Activated CD4-positive, alpha-beta T cell treated with anti-CD3 and anti-CD28 coated beads, Interleukin-2, amount 50 U/mL, for 16 hours (primary cell): ENCODE results near the gene MYBPC3.

Experiments used
- DNase-seq: peaks from one replicate; pipeline ENCODE4 v3.0.0-alpha.2; 2020

MYBPC3 gene

DNA sequence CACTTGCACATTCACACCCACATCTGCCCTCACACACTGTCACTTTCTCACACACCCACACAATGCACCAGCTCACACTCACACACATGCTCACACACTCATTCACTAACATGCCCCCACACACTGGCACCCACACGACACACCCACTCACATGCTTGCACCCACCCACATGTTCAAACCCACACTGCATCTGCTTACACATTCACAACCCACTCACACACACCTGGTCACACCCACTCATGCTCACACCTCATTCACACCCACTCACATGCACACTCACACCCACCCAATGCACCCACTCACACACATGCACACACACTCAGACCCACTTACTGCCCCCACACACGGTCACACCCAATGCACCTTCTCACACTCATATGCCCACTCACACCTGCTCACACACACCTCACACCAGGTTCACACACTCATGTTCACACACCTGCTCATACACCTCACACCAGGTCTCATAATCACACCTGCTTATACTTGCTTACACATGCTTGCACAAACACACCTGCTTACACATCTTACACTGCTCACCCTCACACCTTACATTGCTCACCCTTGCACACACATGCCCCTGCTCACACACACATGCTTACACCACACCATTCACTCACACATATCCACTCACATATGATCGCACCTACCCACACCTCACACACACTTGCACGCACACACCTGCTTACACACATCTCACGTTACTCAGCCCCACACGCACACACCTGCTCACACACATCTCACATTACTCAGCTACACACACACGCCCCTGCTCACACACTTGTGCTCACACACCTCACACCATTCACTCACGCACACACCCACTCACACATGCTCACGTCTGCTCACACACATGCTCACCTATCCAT, 3.9 kb upstream of the MYBPC3 start:
- no peak for DNase-seq

DNA sequence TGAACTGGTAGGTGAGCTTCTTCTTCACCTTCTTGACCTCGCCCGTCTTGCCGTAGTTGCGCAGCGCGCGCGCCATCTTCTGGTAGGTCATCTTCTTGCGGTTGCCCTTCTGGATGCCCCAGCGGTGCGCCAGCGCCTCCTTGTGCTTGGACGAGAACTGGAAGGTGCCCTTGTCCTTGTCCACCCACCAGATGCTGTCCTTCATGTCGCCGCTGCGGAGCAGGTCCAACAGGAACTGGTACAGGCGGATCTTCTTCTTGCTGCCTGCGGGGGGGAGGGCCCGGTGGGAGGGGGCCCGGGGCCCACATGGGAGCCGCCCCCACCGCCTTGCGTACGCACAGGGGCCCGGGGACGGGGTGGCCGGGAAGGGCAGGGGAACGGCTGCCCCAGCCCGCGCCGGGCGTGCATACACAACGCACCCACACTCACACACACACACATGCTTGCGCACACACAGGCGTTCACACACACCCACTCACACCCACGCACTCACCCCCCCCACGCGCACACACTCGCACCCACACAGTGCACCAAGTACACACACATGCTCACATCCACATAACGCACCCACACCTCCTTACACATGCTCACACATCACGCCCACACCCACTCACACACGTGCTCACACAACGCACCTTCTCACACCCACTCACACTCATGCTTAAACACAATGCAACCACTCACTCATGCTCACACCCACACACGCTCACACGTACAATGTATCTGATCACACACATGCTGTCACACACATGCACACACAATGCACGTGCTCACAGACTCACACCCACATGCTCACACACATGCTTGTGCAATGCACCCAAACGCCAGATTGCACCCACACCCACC, 3.0 kb upstream of the MYBPC3 start:
- peak; percentile 28 for DNase-seq

GRCh38 chr11:47354913-47355282, 2.4 kb upstream of the MYBPC3 start:
- no peak for DNase-seq

- DNase-seq: no peak
These were observed 1.7 kb upstream of the MYBPC3 start for GRCh38 chr11:47353978-47354774.

DNA sequence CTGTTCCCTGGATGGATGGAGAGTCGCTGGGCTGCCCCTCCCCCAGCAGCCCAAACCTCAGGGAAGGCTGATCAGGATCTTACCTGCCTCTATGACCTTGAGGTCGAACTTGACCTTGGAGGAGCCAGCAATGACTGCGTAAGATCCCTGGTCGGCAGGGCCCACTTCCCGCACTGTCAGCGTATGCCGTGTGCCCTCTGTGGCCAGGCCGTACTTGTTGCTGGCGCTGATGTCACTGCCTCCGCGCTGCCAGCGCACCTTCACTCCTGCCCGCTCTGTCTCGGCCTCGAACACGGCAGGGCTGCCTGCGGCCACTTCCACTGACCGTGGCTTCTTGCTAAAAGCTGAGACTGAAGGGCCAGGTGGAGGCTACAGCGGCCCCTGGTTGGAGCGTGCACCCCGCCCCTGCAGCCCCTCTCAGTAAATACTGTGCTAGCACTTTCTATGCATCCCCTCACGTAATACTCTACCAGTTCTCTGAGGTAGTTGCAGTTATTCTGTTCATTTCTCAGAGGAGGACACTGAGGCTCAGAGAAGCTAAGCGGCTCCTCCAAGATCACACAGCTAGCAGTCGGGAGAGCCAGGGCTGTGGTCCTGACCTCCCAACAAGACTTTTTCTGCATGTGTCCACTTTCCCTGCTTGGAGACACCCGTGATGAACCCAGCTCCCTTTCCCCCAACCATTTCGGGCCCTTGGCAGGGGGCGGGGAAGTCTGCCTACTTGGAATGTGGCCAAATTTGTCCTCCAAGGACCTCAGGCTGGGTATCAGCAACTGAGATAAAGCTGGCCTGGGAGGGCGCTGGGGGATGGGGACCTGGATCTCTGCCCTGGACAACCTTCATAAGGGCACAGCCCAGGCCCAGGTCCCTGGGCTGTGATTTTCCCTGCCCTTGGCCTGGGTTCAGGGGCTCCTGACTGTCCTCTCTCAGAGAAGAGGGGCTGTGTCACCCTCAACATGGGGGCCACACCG, 1.1 kb downstream of the MYBPC3 start:
- no peak for DNase-seq

- DNase-seq: no peak
These were observed 2.2 kb downstream of the MYBPC3 start for GRCh38 chr11:47350315-47350714.

- DNase-seq: no peak
These were observed 2.9 kb downstream of the MYBPC3 start for GRCh38 chr11:47349521-47350095.

GRCh38 chr11:47348859-47349258, 3.6 kb downstream of the MYBPC3 start:
- no peak for DNase-seq

DNA sequence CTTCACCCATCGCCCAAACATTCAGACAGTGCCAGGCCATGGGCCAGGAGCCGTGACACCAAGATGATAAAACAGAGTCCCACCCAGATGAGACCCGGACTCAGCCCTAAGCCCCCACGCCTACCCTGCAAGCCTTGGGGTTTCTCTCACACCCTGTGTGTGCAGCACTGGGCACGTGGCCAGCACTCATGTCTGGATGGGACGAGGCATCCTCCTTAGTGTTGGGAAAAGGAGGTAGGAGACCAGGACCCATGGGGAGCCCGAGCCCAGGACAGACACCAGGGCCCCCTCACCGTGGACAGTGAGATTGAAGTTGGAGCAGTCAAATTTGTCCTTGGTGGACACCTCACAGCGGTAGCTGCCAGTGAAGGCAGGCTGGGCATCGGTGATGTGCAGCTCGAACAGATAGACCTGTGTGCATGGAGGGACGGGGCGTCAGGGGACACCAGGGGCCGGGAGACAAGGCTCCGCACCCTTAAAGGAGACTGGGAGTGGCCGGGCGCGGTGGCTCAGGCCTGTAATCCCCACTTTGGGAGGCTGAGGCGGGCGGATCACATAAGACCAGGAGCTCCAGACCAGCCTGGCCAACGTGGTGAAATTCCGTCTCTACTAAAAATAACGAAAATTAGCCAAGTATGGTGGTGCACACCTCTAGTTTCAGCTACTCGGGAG, 4.2 kb downstream of the MYBPC3 start:
- no peak for DNase-seq

DNA sequence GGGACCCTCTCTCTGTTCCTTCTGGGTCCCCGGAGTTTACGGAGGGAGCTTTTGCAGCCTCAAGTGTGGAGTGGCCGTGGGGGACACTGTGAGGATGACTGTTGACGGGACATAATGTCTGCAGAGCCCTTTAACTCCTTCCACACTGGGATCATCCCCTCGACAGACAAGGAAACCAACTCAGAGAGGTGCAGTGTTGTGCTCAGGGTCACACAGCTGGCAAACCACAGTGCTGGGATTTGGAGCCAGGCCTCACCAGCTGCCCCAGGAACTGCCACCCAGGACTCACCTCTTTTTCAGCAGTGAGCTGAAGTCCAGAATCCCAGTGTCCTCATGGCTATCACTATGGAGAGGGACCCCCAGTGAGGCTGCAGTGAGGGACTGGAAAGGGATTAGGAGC, 5.4 kb downstream of the MYBPC3 start:
- DNase-seq: no peak

DNA sequence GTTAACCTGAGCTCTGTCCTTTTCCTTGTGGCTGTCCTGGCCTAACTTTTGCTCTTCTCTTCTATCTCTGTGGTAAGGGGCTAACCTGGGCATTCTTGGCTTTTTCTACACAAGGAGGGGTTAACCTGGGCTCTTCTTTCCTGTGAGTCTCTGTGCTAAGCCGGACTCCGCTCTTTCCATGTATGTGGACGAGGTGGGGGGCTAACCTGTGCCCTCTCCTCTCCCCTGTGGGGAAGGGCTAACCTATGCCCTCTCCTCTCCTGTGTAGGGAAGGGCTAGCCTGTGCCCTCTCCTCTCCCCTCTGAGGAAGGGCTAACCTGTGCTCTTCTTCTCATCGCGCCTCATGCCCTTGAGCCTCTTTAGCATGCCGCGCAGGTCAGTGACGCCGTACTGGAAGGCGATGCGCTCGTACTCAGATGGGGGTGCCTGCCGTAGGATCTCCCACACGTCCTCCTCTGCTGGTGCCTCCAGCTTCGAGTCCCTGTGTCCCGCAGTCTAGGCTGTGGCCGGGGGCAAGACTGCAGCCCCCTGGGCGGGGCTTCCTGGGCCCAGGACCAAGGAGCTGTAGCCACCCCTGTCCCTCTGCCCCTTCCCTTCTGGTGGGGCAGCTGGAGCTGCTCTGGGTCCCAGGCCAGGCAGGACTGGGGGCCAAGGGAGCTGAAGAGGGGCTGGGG, 6.5 kb downstream of the MYBPC3 start:
- no peak for DNase-seq

GRCh38 chr11:47342854-47343253, 9.6 kb downstream of the MYBPC3 start:
- DNase-seq: no peak

DNA sequence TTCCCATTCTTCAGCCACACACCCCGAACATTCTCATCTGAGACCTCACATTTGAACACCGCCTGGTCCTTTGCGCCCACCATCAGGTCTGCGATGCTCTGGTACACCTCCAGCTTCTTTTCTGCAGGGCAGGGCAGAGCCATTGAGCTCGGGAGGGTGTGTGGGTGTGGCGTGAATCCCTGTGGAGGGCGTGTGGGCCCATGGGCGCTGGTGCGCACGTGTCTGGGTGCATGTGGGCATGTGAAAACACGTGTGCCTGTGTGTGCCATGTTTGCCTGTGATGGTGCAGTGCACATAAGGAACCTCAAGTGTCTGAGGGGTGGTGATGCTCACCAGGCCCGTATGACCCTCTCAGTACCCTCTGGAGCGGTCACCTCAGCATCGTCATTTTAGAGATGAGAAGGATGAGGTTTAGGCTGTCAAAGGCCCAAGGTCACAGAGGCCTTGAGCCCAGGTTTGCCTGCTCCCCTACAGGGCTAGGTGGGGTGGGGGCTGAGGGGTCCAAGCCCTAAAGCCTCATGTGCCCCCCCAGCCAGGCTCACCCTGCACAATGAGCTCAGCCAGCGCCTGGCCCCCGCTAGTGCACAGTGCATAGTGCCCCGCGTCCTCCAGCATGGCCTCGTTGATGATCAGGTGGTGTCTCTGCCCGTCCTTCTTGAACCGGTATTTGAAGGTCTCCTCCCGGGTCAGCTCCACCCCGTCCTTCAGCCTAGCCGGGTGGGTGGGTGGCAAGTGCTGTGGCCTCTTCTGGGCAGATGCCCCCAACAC, 10.3 kb downstream of the MYBPC3 start:
- no peak for DNase-seq

DNA sequence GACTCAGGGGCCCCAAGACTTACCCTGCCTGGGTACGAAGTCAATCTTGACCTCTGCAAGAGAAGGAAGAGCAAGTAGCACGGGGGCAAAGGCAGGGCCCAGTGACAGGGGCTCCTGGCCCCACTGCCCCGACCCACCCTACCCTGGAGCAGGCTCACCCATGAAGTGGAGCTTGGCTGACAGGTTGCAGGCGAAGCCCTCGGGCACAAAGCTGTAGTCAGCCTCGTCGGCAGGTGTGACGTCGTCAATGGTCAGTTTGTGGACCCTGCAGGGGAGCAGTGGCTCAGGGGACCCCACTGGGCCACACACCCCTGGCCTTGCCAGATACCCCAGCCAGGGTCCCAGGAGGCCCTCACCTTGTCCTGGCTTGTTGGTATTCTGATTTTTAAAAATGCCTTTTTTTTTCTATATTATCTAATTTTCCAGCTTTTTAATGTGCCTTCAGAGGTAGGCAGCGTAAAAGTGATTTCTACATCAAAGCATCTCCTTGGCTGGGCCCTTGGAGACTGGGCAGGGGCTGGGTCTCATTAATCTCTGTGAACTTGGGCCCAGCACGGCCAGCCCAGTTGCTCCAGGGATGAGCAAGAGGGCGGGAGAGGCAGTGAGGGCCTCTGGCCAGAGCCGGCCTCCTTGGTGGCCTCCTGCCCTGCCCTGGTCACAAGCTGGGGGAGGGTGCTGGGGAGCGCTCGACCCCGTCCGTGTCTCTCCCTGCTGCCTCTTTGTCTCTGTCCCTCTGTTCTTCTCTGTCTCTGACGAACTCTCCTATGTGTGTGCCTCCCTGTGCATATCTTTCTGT, 11.3 kb downstream of the MYBPC3 start:
- DNase-seq: no peak

DNA sequence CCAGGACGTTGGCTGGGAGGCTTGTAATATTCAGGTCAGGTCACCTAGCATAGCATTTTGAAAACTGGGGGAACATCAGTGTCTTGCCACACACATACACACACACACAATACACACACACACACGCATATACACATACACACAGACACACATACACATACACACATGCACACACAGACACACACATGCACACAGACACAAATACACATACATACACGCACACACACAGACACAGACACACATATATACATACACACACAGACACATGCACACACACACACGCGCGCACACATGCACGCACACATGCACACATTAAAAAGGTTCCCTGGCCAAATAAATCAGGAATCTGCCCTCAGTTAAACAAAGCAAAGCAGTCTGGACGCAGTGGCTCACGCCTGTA, 12.5 kb downstream of the MYBPC3 start:
- DNase-seq: no peak

DNA sequence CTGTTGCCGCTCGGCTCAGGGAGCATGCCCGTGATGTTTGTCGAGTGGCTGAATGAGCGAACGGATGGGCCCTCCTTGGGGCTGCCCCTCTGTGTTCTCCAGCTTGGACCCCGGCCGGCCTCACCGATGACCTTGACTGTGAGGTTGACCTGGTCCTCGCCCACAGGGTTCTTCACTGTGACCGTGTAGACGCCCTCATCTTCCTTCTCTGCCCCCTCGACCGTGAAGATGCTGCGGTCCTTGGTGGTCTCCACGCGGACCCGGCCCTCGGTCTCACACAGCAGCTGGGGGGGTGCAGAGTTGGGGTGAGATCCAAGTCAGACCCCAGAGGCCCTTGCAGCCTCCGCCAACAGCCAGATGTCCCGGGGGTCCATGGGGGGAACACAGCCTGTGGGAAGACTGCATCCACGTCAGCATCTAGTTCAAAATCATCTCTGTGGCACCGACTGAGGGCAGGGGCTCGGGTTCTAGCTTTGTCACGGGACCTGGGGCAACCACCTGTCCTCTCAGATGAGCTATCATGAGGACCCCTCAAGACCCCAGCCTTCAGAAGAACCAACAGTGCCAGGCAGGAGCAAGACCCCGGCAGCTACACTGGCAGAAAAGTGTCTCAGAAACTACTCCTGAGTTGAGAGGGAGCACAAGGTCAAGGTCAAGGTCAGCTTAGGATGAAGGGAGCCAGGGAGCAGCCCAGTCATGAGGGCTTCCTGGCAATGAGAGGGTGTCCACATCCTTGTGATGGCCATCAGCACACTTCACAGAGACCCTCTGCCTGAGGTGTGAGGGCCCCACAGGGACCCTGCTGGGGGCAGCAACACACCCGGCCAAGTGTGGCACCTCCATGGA, 13.9 kb downstream of the MYBPC3 start:
- DNase-seq: no peak

- DNase-seq: no peak
These were observed 15.1 kb downstream of the MYBPC3 start for GRCh38 chr11:47337229-47337924.
